Measurements from ENCODE around the gene CACNA1C.

The CACNA1C gene

GRCh38 chr12:2312175-2312574, 259.4 kb downstream of the CACNA1C start:
- DNase-seq (ENCODE audit: low read depth in 2 of 2, low spot score in 1 of 2): no peak

GRCh38 chr12:2312770-2313169, 260.0 kb downstream of the CACNA1C start:
- DNase-seq (ENCODE audit: low read depth in 2 of 2, low spot score in 1 of 2): no peak

- DNase-seq (ENCODE audit: low read depth in 2 of 2, low spot score in 1 of 2): no peak
Observed at GRCh38 chr12:2314492-2314891, 261.7 kb downstream of the CACNA1C start.

GRCh38 chr12:2317772-2318171, 265.0 kb downstream of the CACNA1C start:
- DNase-seq (ENCODE audit: low read depth in 2 of 2, low spot score in 1 of 2): no peak

- no peak for DNase-seq (ENCODE audit: low read depth in 2 of 2, low spot score in 1 of 2)
Observed at GRCh38 chr12:2318286-2318685, 265.5 kb downstream of the CACNA1C start.

GRCh38 chr12:2319136-2319535, 266.3 kb downstream of the CACNA1C start:
- DNase-seq (ENCODE audit: low read depth in 2 of 2, low spot score in 1 of 2): no peak

- DNase-seq (ENCODE audit: low read depth in 2 of 2, low spot score in 1 of 2): no peak
Observed at GRCh38 chr12:2319737-2320506, 267.1 kb downstream of the CACNA1C start.

GRCh38 chr12:2320841-2321240, 268.1 kb downstream of the CACNA1C start:
- DNase-seq (ENCODE audit: low read depth in 2 of 2, low spot score in 1 of 2): no peak

GRCh38 chr12:2322554-2323120, 269.9 kb downstream of the CACNA1C start:
- DNase-seq (ENCODE audit: low read depth in 2 of 2, low spot score in 1 of 2): no peak

GRCh38 chr12:2323532-2324255, 270.9 kb downstream of the CACNA1C start:
- no peak for DNase-seq (ENCODE audit: low read depth in 2 of 2, low spot score in 1 of 2)

GRCh38 chr12:2324387-2324786, 271.6 kb downstream of the CACNA1C start:
- no peak for DNase-seq (ENCODE audit: low read depth in 2 of 2, low spot score in 1 of 2)

GRCh38 chr12:2325519-2325918, 272.7 kb downstream of the CACNA1C start:
- DNase-seq (ENCODE audit: low read depth in 2 of 2, low spot score in 1 of 2): no peak

GRCh38 chr12:2326470-2326869, 273.7 kb downstream of the CACNA1C start:
- DNase-seq (ENCODE audit: low read depth in 2 of 2, low spot score in 1 of 2): no peak

GRCh38 chr12:2328661-2329060, 275.9 kb downstream of the CACNA1C start:
- DNase-seq (ENCODE audit: low read depth in 2 of 2, low spot score in 1 of 2): no peak

GRCh38 chr12:2329661-2330210, 276.9 kb downstream of the CACNA1C start:
- DNase-seq (ENCODE audit: low read depth in 2 of 2, low spot score in 1 of 2): no peak

GRCh38 chr12:2332236-2332635, 279.4 kb downstream of the CACNA1C start:
- DNase-seq (ENCODE audit: low read depth in 2 of 2, low spot score in 1 of 2): no peak

- no peak for DNase-seq (ENCODE audit: low read depth in 2 of 2, low spot score in 1 of 2)
Observed at GRCh38 chr12:2332947-2333346, 280.2 kb downstream of the CACNA1C start.

- DNase-seq (ENCODE audit: low read depth in 2 of 2, low spot score in 1 of 2): no peak
Observed at GRCh38 chr12:2333491-2334195, 280.9 kb downstream of the CACNA1C start.

- no peak for DNase-seq (ENCODE audit: low read depth in 2 of 2, low spot score in 1 of 2)
Observed at GRCh38 chr12:2334271-2334670, 281.5 kb downstream of the CACNA1C start.

- DNase-seq (ENCODE audit: low read depth in 2 of 2, low spot score in 1 of 2): no peak
Observed at GRCh38 chr12:2334689-2335088, 281.9 kb downstream of the CACNA1C start.

GRCh38 chr12:2335109-2335508, 282.3 kb downstream of the CACNA1C start:
- DNase-seq (ENCODE audit: low read depth in 2 of 2, low spot score in 1 of 2): no peak

All from stimulated activated CD8-positive, alpha-beta memory T cell treated with anti-CD3 and anti-CD28 coated beads, Interleukin-4, amount 100 ng/mL, for 1 hour (primary cell).